HG02981 (cell line): ENCODE data around the gene ATOH8.

Source experiments
- ATAC-seq: cut with Tn5 transposase; IDR thresholded peaks from one replicate; pipeline ENCODE4 v1.9.1; 2021; ENCODE audit warnings: mild to moderate bottlenecking, moderate library complexity; ENCODE audit not compliant: unreplicated experiment

ATOH8 gene

GRCh38 chr2:85718885-85719492 lies 34.8 kb upstream of the ATOH8 start:
- no peak for ATAC-seq

GRCh38 chr2:85719609-85720240 lies 34.1 kb upstream of the ATOH8 start:
- no peak for ATAC-seq

- no peak for ATAC-seq
Measured at GRCh38 chr2:85720533-85720932, 33.3 kb upstream of the ATOH8 start.

- no peak for ATAC-seq
Measured at GRCh38 chr2:85721641-85722040, 32.1 kb upstream of the ATOH8 start.

GRCh38 chr2:85722519-85722918 lies 31.3 kb upstream of the ATOH8 start:
- ATAC-seq: no peak

- ATAC-seq: no peak
Measured at GRCh38 chr2:85723707-85724360, 30.0 kb upstream of the ATOH8 start.

DNA sequence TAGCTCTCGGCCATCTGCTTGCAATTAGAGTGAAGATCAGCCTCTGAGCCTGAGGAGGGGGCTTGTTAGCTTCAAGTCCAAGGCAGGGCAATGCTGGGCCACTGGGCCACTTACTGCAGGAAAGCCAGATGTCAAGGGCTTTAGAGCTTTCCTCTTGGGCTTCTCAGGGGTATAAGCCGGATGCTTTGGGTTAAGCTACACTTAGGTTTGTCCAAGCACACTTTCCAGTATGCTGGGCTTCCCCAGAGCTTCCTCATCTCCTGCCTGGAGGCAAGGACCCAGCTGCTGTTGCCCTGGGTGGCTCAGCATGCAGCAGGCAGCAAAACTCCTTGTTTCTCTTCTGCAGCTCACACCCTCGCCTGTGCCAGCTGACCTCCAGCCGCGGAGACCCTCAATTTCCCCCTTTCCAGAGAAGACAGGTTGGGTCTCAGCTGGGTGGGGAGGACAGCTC lies 29.0 kb upstream of the ATOH8 start:
- no peak for ATAC-seq

- ATAC-seq: no peak
Measured at GRCh38 chr2:85725451-85725850, 28.3 kb upstream of the ATOH8 start.

- ATAC-seq: no peak
Measured at GRCh38 chr2:85727798-85728197, 26.0 kb upstream of the ATOH8 start.

DNA sequence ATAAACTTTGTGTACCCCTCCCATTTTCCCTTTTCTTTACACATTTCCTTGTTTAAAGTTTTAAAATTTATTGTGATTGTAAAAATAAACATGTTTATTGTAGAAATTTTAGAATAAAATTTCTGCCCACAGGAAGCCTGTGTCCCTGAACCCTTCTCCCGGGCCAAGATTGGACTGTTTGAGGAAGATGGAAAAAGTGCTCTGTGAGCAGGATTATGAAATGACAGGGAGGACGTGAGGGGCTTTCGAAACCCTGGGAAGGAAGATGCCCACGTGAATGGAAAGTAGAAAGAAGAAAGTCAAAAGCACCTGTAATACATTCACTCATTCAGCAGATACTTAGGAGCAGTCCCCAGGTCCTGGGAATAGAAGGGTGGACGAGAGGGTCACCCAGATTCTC lies 25.4 kb upstream of the ATOH8 start:
- ATAC-seq: peak; percentile 10

DNA sequence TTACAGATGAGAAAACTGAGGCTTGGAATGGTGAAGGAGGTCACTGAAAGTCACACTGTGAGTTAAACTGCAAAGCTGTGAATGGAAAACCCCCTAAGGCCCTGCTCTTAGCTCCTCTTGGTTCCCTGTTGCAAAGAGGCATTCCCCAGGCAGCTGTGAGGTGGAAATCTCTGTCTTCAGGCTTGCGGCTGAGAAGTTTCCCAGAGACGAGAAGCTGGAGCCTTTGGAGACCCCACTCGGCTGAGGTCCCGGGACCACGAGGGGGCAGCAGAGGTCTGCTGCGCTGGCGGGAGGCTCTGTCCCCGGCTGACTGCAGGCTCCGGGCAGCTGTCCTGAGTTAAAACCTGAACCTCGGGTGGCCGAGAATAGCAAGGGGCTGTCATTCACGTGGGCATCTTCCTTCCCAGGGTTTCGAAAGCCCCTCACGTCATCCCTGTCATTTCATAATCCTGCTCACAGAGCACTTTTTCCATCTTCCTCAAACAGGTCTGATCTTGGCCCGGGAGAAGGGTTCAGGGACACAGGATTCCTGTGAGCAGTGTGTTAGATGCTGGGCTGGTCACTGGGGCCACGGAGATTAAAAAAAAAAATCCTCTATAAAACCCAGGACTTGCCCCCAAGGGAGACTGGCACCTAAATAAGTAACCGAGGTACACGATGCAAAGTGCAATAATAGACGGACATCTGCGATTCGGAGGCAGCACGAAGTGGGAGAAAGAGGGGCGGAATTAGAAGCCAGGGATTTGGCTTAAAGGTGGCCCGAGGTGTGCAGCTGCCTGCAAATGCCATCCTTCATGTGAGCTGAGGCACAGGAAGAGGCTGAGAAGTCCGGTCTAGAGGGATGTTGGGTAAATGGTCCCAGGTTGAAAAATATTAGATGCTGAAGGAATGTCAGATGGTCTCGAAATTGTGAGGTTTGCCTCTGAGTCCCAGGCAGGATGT lies 24.6 kb upstream of the ATOH8 start:
- ATAC-seq: peak; percentile 72

GRCh38 chr2:85729825-85730510 lies 23.8 kb upstream of the ATOH8 start:
- ATAC-seq: no peak

DNA sequence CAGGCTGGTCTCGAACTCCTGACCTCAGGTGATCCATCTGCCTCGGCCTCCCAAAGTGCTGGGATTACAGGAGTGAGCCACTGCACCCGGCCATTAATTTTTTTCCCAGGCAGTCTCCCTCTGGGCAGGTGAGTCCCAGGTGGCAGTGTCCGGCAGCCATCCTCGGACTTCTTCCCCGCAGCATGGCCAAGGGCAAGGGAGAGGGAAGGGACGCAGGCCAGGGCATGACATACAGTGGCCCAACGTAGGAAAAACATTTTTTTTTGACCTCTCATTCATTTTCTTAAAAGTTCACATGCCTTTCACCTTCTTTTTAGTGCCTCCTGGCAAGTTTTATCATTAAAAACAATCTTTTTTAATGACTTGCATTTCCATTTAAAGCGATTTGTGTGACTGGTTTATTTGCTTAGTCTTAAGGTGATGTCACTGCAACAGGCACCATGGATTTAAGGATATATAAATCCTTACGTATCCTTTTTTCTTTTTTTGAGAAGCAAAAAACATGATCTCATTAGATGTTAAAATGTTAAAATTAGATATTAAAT lies 23.0 kb upstream of the ATOH8 start:
- ATAC-seq: no peak

GRCh38 chr2:85731606-85732005 lies 22.2 kb upstream of the ATOH8 start:
- ATAC-seq: no peak

- ATAC-seq: no peak
Measured at GRCh38 chr2:85732467-85733120, 21.2 kb upstream of the ATOH8 start.

DNA sequence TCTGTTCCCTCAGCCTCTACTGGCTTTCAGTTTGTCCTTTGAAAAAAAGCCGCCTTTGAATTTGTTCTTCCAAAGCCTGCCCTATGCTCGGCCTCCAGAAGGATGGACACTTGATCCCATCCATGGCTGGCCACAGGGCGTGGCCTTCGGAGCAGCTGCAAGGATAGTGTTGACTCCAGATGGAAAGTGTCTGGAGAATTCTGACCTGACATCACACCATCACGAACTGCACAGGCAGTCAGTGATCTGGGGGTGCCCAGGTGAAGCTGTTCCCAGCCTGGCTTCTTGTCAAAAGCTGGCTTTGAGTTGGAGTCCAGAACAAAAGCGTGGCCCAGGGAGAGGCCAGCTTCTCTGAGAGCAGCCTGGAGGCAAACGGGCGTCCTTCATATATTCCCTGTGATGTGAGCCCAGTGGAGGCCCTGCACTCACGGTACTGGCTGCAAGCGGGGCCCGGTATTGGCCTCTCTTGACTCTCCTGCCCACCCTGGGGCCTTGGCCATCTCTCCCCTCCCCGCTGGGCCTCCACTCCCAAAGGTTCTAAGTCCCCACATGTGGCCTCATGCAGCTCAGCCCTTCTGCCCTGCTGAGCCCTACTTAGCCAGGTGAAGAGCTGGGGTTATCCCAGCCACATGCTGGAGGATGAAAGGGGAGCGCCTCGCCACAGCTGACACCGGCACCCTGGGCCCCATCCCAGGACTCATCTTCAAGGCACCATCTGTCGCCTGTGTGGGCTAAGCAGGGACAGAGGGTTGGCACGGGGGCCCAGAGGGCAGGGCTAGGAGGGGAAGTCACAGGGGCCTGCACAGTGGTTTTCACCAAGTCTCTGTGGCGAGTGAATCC lies 20.4 kb upstream of the ATOH8 start:
- no peak for ATAC-seq

GRCh38 chr2:85734015-85734414 lies 19.8 kb upstream of the ATOH8 start:
- no peak for ATAC-seq

GRCh38 chr2:85734942-85735608 lies 18.7 kb upstream of the ATOH8 start:
- no peak for ATAC-seq
